Mesodermal cell (in vitro differentiated cells): Measurements from ENCODE around the gene DYNLT2.
"Not testable (repeated sequence)": the region's sequence is repeated elsewhere in the genome, so short reads cannot be mapped to it uniquely, and the experiment has no call there.

Source experiments
- H3K27ac ChIP-seq: 2 replicates; pipeline ENCODE4 v1.7.0; 2013; ENCODE audit warnings: mild to moderate bottlenecking, low read depth, low read length, moderate library complexity; ENCODE audit not compliant: severe bottlenecking
- H3K36me3 ChIP-seq: 2 replicates; pipeline ENCODE4 v1.7.1; 2013; ENCODE audit warnings: mild to moderate bottlenecking, low read length, moderate library complexity; ENCODE audit not compliant: control insufficient read depth, insufficient read depth
- H3K4me1 ChIP-seq: one replicate; pipeline ENCODE4 v1.7.1; 2013; ENCODE audit warnings: mild to moderate bottlenecking, low read length; ENCODE audit not compliant: insufficient read depth, control insufficient read depth, poor library complexity, severe bottlenecking
- H3K4me3 ChIP-seq: 2 replicates; pipeline ENCODE4 v1.7.0; 2013; ENCODE audit warnings: low read length, control low read depth, mild to moderate bottlenecking; ENCODE audit not compliant: insufficient read depth, poor library complexity, severe bottlenecking; ENCODE audit errors: extremely low read depth
- H3K9me3 ChIP-seq: 2 replicates; pipeline ENCODE4 v1.7.1; 2013; ENCODE audit warnings: mild to moderate bottlenecking, low read length, moderate library complexity; ENCODE audit not compliant: control insufficient read depth
- WGBS, 2 experiments: methylation state at CpG; one replicate each; pipeline ENCODE4 v1.1.5; 2013; ENCODE audit warnings: missing lambda C conversion rate in 2 of 2; ENCODE audit not compliant: insufficient coverage in 2 of 2; 5-methylcytosine and 5-hydroxymethylcytosine counted together

The DYNLT2 gene

GRCh38 chr6:169714595-169714994 lies 36.8 kb downstream of the DYNLT2 start:
- Histone ChIP-seq H3K4me3 (no peak overlapping the region), H3K27ac (no peak overlapping the region), H3K9me3 (no peaks in the 10 kb centered on the region), H3K4me1 (no peaks in the 10 kb centered on the region), H3K36me3 (peaks cover 66% of the 10 kb centered on the region)
- WGBS, 2 experiments: 100% methylated on average over 4 to 6 of the region's 9 CpGs

- Histone ChIP-seq H3K4me1 (no peaks in the 10 kb centered on the region), H3K27ac (no peak overlapping the region), H3K4me3 (no peak overlapping the region), H3K9me3 (no peaks in the 10 kb centered on the region), H3K36me3 (peaks cover 62% of the 10 kb centered on the region)
- WGBS, 2 experiments: 100% methylated on average over 2 of the region's 2 CpGs
Measured at GRCh38 chr6:169714178-169714577, 37.2 kb downstream of the DYNLT2 start.

DNA sequence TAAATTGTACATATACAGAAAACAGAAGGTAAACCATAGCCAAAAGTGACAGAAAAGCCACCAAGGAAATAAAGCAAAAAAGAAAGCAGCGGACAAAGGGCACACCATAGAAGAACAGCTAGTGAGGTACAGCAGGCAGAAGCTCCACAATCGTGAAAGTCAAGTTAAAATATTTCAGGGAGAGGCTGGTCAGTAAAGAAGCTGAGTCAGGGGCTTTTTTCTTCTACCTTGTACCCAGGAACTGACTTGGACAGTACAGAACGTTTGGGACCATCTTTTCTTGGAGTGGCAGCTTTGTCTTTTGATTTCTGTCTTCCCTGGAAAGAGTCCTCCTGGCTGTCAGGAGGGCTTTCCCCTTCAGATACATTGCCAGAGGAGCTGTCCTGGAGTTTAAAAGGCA lies 41.4 kb downstream of the DYNLT2 start:
- no peak overlapping the region for H3K4me3 ChIP-seq
- H3K36me3 ChIP-seq: peaks cover 45% of the 10 kb centered on the region
- no peaks in the 10 kb centered on the region for H3K4me1 ChIP-seq
- H3K27ac ChIP-seq: no peak overlapping the region
- WGBS, 2 experiments: 92 to 96% methylated on average over 2 of the region's 3 CpGs
- H3K9me3 ChIP-seq: no peaks in the 10 kb centered on the region

DNA sequence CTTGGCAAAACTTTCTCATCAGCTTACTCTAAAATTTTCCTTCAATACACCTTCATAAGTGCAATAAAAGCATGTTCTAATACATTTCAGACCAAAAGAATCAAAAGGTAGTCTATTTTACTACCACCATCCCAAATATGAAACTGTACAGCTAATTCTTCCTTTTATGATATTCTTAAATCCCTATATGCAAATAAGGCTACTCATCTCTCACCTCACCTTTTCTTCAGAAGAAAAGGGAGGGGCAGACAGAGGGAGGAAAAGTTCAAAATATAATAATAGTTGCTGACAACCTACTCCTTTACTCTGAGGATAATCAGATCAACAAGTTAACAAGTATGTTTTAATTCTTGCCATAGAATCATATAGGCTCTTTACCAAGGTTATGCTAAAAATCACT lies 42.1 kb downstream of the DYNLT2 start:
- H3K36me3 ChIP-seq: peaks cover 41% of the 10 kb centered on the region
- no peak overlapping the region for H3K27ac ChIP-seq
- no peaks in the 10 kb centered on the region for H3K9me3 ChIP-seq
- peaks cover 1% of the 10 kb centered on the region for H3K4me1 ChIP-seq
- H3K4me3 ChIP-seq: no peak overlapping the region

GRCh38 chr6:169707772-169708171 lies 43.6 kb downstream of the DYNLT2 start:
- WGBS, 2 experiments: 70 to 94% methylated on average over 2 of the region's 2 CpGs
- peaks cover 29% of the 10 kb centered on the region for H3K36me3 ChIP-seq

GRCh38 chr6:169702840-169703246 lies 48.5 kb downstream of the DYNLT2 start:
- 5% methylated on average over 7 of the region's 22 CpGs; no CpG with 5 or more reads in 1 of the 2 experiments for WGBS, 2 experiments
- H3K27ac ChIP-seq: peak overlapping the region; percentile 88
- H3K4me1 ChIP-seq: peaks cover 16% of the 10 kb centered on the region
- peak overlapping the region; percentile 83 for H3K4me3 ChIP-seq
- H3K9me3 ChIP-seq: no peaks in the 10 kb centered on the region
- peaks cover 32% of the 10 kb centered on the region for H3K36me3 ChIP-seq

More at GRCh38 chr6:169707772-169708171, 43.6 kb downstream of the DYNLT2 start:
- H3K4me3 ChIP-seq: no peak overlapping the region
- no peak overlapping the region for H3K27ac ChIP-seq
- H3K9me3 ChIP-seq: no peaks in the 10 kb centered on the region
- H3K4me1 ChIP-seq: peaks cover 11% of the 10 kb centered on the region

DNA sequence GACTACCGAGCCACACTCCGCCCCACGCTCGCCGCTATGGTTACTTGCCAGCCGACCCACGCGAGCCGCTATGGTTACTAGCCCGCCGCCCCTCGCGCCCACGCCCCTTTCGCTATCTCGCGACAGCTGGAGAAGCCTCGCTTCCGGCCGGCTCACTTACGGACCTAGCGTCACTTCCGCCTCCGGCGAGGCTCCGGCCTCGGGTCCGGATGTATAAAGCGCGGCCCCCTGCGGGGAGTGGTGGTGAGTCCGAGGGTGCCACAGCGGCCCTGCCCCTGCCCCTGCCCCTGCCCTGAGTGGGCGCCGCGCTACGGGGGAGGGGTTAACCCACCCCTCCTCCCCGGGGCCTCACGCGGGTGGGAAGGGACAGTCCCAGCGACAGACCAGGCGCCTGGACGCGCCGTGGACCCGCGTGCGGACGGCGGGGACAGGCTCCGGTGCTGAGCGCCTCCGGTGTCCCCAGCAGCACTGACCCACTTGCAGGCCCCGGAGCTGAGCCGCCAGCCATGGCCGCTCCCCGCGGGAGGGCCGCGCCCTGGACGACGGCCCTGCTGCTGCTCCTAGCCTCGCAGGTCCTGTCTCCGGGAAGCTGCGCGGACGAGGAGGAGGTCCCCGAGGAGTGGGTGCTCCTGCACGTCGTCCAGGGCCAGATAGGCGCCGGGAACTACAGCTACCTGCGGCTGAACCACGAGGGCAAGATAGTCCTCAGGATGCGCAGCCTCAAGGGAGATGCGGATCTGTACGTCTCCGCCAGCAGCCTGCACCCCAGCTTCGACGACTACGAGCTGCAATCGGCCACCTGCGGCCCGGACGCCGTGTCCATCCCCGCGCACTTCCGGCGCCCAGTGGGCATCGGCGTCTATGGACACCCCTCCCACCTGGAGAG lies 49.2 kb downstream of the DYNLT2 start, which contains the start of the genes C6orf120 and WDR27:
Gene C6orf120, plus strand, starts transcription at position 173 of the 886 bp plus-strand sequence. Its CDS starts 334 bp downstream, at position 507.
Gene WDR27, minus strand, starts transcription at position 76 of the 886 bp plus-strand sequence. CDS start 13,024 bp downstream, outside the sequence.
- H3K9me3 ChIP-seq: no peaks in the 10 kb centered on the region
- H3K4me1 ChIP-seq: peaks cover 16% of the 10 kb centered on the region
- 0 to 1% methylated on average over 70 to 78 of the region's 92 CpGs for WGBS, 2 experiments
- H3K4me3 ChIP-seq: peak within 1 kb of the TSS; percentile 83
- H3K36me3 ChIP-seq: peaks cover 36% of the 10 kb centered on the region
- H3K27ac ChIP-seq: peak within 1 kb of the TSS; percentile 88

DNA sequence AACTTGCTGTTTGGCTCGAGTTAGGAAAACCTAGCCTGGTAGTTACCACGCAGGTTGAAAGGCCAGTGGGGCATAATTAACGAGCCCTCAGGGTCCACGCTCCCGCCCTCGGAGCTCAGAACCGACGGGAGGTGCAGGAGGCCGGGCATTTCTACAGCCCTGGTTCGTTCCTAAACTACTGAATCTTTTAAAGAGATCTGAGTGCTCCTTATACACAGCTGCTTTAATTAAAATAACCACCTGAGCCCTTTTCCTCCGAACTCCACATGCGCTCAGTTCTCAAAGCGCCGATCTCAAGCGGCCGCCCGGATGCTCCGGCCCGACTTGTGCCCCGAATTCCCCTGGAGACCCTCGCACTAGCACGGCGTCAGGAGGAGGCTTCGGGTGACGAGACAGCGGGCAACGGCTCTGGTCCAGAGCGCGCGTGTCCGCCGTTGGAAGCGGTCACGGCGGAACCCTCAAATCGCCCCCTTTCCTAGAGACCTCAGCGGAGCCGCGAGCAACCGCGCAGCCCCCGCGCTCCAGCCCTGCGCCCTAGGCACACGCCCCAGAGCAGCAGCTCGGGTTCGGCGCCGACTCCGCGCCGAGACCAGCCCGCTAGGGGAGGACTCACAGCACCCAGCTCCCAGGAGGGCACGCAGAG lies 49.9 kb downstream of the DYNLT2 start:
- peaks cover 39% of the 10 kb centered on the region for H3K36me3 ChIP-seq
- H3K9me3 ChIP-seq: peaks cover 1% of the 10 kb centered on the region
- WGBS, 2 experiments: 0 to 1% methylated on average over 41 to 54 of the region's 54 CpGs
- H3K4me3 ChIP-seq: peak overlapping the region; percentile 83
- peak overlapping the region; percentile 88 for H3K27ac ChIP-seq
- H3K4me1 ChIP-seq: peaks cover 16% of the 10 kb centered on the region

- Histone ChIP-seq H3K27ac (peak overlapping the region; percentile 49), H3K4me1 (peaks cover 16% of the 10 kb centered on the region), H3K36me3 (peaks cover 43% of the 10 kb centered on the region), H3K4me3 (peak overlapping the region; percentile 83), H3K9me3 (peaks cover 10% of the 10 kb centered on the region)
- WGBS, 2 experiments: 28 to 57% methylated on average over 2 to 3 of the region's 5 CpGs
Measured at GRCh38 chr6:169700296-169700695, 51.1 kb downstream of the DYNLT2 start.

DNA sequence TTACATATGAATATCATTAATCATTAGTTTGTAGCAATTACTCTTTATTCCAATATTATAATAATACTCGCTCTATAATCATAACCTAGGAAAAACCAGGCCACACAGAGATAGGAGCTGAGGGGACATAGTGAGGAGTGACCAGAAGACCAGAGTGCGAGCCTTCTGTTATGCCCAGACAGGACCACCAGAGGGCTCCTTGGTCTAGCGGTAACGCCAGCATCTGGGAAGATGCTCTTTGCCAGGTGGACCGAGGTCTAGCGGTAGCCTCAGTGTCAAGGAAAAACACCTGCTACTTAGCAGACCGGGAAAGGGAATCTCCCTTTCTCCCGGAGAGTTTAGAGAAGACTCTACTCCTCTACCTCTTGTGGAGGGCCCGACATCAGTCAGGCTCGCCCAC lies 54.3 kb downstream of the DYNLT2 start:
- H3K36me3 ChIP-seq: peaks cover 52% of the 10 kb centered on the region
- not testable (repeated sequence) for H3K4me3 ChIP-seq, H3K9me3 ChIP-seq, H3K27ac ChIP-seq, H3K4me1 ChIP-seq
- WGBS, 2 experiments: 84 to 85% methylated on average over 9 of the region's 10 CpGs
